PFSK-1 (cell line): Measurements from ENCODE around the gene HNRNPAB.

Source experiments
- POLR2AphosphoS5 ChIP-seq: IDR thresholded peaks from 2 replicates; pipeline ENCODE4 v1.6.1; 2012; ENCODE audit warnings: low read depth, mild to moderate bottlenecking, control low read depth, low read length, moderate library complexity
- REST ChIP-seq, 2 experiments: IDR thresholded peaks; 2 replicates each; pipeline versions ENCODE4 v1.6.1 to v1.8.0; 2011 to 2012; ENCODE audit warnings: low read depth in 2 of 2, low read length in 2 of 2, control low read depth in 1 of 2, inconsistent platforms in 1 of 2, mild to moderate bottlenecking in 1 of 2, moderate library complexity in 1 of 2; ENCODE audit not compliant: insufficient read depth in 1 of 2
- SIN3A ChIP-seq: IDR thresholded peaks from 2 replicates; pipeline ENCODE4 v1.6.1; 2012; ENCODE audit warnings: mild to moderate bottlenecking, low read length, moderate library complexity, borderline replicate concordance; ENCODE audit not compliant: insufficient read depth
- TAF1 ChIP-seq: IDR thresholded peaks from 2 replicates; pipeline ENCODE4 v1.6.1; 2012; ENCODE audit warnings: low read length, control low read depth, borderline replicate concordance; ENCODE audit not compliant: insufficient read depth

GRCh38 chr5:178162481-178162880 is 41.9 kb upstream of the HNRNPAB start:
- TF ChIP-seq TAF1 (no peak), POLR2AphosphoS5 (no peak), SIN3A (no peak), REST (IDR thresholded peaks at IDR 0.05; ENCODE audit: insufficient read depth in 1 of 2, low read depth in 2 of 2, low read length in 2 of 2) (no peak)
